Duodenal mucosa (tissue), 2 donors: ENCODE measurements around the gene GATA2.

ENCODE experiments used
- H3K27ac ChIP-seq: one replicate; pipeline ENCODE4 v1.7.0; 2013; ENCODE audit warnings: low read depth, low read length
- H3K27me3 ChIP-seq, 2 donors: one replicate each; pipeline ENCODE4 v1.7.0; 2013; ENCODE audit warnings: low read length in 2 of 2, control low read depth in 1 of 2; ENCODE audit not compliant: insufficient read depth in 2 of 2, control insufficient read depth in 1 of 2
- H3K36me3 ChIP-seq, 2 donors: one replicate each; pipeline ENCODE4 v1.7.0; 2013; ENCODE audit warnings: low read length in 2 of 2, control low read depth in 1 of 2; ENCODE audit not compliant: insufficient read depth in 2 of 2, control insufficient read depth in 1 of 2
- H3K4me1 ChIP-seq, 2 donors: one replicate each; pipeline ENCODE4 v1.7.0; 2013; ENCODE audit warnings: low read length in 2 of 2, control low read depth in 1 of 2; ENCODE audit not compliant: insufficient read depth in 2 of 2, control insufficient read depth in 1 of 2
- H3K4me3 ChIP-seq, 2 donors: one replicate each; pipeline ENCODE4 v1.7.0; 2013; ENCODE audit warnings: low read length in 2 of 2, low read depth in 1 of 2
- H3K9ac ChIP-seq, 2 donors: one replicate each; pipeline ENCODE4 v1.7.0; 2013; ENCODE audit warnings: low read length in 2 of 2, low read depth in 1 of 2
- H3K9me3 ChIP-seq, 2 donors: one replicate each; pipeline ENCODE4 v1.7.0; 2013; ENCODE audit warnings: low read length in 2 of 2, control low read depth in 1 of 2; ENCODE audit not compliant: control insufficient read depth in 1 of 2

Gene GATA2

DNA sequence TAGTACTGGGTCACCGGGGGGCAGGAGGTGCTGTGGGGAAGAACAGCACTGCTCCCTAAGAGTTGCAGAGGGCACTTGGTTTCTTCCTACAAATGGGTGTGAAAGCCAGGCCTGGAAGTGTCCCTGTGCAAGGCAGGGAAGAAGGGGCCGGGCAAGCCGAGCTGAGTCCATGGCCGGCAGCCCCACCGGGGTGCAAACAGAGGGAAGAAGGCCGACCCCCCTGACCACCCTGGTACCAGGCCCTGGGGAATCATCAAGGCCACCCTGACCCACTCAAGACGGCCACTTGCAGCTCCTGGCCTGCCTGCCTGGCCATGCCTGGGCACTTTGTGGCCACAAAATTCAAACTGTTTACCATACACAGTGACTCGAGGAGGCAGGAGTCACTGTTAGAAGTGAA lies 17.6 kb downstream of the GATA2 start:
- H3K27ac ChIP-seq = no peak overlapping the region
- no peaks in the 10 kb centered on the region for H3K9me3 ChIP-seq
- peaks cover 35% of the 10 kb centered on the region in 2 donors for H3K27me3 ChIP-seq
- H3K4me1 ChIP-seq = no peaks in the 10 kb centered on the region
- no peaks in the 10 kb centered on the region for H3K36me3 ChIP-seq
- H3K4me3 ChIP-seq = no peak overlapping the region
- no peak overlapping the region for H3K9ac ChIP-seq

DNA sequence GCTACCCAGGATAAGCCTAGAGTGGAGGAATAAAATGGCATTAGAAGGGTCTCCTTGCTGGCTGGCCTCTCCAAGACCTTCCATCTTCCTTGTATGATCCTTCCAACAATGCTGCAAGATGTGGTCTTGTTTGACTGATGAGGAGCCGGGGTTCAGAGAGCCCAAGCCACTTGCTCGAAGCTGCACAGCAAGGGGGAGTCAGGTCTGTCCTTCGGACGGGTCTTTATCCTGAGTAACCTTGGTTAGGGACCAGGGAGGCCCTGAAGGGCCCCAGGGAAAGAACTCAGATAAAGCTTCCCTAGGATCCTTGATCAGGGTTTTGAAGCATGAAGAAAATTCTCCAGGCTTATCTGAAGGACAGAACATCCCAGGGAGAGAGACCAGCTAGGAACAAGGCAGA lies 19.3 kb downstream of the GATA2 start:
- Histone ChIP-seq H3K9ac (no peak overlapping the region), H3K36me3 (no peaks in the 10 kb centered on the region), H3K9me3 (no peaks in the 10 kb centered on the region), H3K4me3 (no peak overlapping the region), H3K27me3 (peaks cover 26 to 30% of the 10 kb centered on the region in 2 donors), H3K27ac (no peak overlapping the region), H3K4me1 (no peaks in the 10 kb centered on the region)

DNA sequence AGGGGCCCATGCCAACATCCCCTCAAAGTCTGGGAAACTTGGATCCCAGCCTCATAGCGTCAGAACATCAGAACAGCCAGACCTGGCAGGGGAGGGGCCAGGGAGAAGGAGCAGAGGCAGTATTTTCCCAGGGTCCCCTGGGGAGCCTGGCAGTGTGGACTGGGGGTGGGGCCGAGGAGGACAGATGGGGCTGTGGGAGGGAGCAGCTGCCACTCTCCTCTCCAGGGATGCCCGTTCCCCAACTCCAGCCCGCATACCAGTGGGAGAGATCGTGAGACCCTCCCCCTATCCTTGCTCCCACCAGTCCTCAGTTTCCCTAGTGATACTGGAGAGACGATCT lies 19.9 kb downstream of the GATA2 start:
- Histone ChIP-seq H3K4me1 (no peaks in the 10 kb centered on the region), H3K36me3 (no peaks in the 10 kb centered on the region), H3K27ac (no peak overlapping the region), H3K4me3 (no peak overlapping the region), H3K9ac (no peak overlapping the region), H3K27me3 (peaks cover 22 to 24% of the 10 kb centered on the region in 2 donors), H3K9me3 (no peaks in the 10 kb centered on the region)

DNA sequence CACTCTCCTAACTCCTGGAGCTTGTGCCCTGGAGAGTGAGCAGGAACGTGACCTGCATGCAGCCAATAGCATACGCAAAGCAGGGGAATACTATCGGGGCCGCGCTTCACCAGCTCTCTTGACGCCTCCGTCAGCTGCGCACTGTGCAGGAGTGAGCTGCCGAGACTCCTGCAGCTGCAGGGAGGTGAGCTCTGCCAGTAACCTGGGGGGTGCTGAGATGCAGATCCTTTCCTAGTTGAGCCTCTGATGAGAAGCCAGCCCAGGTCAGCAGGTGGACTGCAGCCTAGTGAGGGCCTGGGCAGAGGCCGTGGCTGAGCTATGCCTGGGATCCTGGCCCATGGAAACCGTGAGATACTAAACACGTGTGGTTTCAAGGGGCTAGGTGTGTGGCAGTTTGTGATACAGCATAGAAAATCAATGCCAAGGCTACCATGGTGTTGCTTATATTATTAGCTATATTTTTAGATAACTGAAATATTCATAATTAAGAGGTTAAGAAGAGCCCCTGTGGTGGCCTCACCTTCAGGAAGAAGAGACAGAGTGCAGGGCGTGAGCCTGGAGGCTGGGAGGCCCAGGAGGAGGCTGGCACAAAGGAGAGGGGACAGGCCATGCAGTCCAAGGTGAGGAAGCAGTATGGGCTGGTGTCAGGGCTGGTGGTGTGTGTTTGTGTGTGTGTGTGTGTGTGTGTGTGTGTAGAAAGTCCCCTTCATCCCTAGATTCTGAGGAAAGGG lies 20.4 kb downstream of the GATA2 start:
- Histone ChIP-seq H3K9ac (no peak overlapping the region), H3K27me3 (peaks cover 17 to 23% of the 10 kb centered on the region in 2 donors), H3K9me3 (no peaks in the 10 kb centered on the region), H3K4me3 (no peak overlapping the region), H3K4me1 (no peaks in the 10 kb centered on the region), H3K27ac (no peak overlapping the region), H3K36me3 (no peaks in the 10 kb centered on the region)

DNA sequence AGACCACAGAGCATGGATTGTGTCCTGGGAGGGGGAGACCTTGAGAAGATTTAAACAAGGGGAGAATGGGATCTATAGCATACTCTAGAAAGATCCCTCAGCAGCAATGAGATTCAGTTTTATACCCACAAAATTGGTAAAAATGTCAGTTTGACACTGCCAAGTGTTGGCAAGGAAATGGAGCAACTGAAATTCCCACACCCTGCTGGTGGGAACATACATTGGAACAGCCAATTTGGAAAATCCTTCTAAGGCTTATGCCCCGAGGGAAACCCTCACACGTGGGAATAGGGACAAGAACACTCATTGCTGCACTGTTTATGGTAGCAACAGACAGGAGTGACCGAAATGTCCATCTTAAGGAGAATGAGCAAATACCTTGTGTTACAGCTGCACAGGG lies 21.3 kb downstream of the GATA2 start:
- no peak overlapping the region for H3K4me3 ChIP-seq
- no peaks in the 10 kb centered on the region for H3K4me1 ChIP-seq
- peaks cover 14% of the 10 kb centered on the region in 2 donors for H3K27me3 ChIP-seq
- no peaks in the 10 kb centered on the region for H3K9me3 ChIP-seq
- no peak overlapping the region for H3K9ac ChIP-seq
- H3K36me3 ChIP-seq = no peaks in the 10 kb centered on the region
- no peak overlapping the region for H3K27ac ChIP-seq

DNA sequence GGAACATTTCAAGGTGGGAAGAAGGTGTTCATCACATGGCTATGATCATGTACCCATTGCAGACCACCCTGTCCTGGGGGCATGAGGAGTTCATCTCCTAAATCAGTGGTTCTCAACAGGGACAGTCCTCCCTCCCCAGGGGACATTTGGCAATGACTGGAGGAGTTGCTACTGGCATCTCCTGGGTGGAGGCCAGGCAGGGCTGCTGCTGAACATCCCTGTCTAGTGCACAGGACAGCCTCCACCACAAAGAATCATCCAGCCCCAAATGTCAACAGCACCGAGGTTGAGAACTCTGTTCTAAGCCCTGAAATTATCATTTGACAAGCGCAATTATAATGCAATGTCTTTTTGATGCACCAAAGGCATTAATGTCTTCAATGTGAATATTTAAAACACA lies 21.9 kb downstream of the GATA2 start:
- H3K4me1 ChIP-seq = no peaks in the 10 kb centered on the region
- H3K27me3 ChIP-seq = peaks cover 14% of the 10 kb centered on the region in 2 donors

DNA sequence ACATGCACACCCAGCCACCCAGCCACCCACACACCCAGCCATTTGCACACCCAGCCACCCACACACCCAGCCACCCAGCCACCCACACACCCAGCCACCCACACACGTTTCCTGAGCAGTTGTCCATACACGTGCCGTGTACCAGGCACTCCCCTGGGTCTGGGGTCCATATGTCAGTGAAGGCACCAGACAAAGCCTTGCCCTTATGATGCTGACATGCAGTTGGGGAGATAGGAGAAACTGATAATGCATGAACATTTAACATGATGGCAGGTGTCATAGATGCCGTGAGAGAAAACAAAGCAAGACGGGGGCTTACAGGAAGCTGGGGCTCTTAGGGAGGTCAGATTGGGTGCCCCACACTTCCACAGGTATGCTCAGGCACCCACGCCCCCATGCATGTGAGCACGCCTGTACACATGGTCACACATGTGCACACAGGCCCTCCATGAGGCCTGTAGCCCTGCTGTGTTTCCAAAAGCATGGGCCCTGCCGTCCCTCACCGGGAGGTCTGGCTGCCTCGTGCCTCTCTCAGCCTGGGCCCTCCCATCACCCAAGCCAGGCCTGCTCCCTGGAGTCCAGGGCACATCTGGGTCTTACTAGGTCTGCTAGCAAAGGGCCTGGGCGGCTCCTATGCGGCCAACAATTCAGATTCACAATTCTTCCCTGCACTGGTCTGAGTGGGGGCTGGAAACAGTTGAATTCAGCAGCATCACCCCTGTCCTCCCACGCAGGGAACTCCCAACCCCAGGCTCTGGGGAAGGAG lies 22.7 kb downstream of the GATA2 start:
- Histone ChIP-seq H3K9ac (no peak overlapping the region), H3K27me3 (peaks cover 15 to 16% of the 10 kb centered on the region in 2 donors), H3K4me1 (no peaks in the 10 kb centered on the region), H3K9me3 (no peaks in the 10 kb centered on the region), H3K27ac (no peak overlapping the region), H3K36me3 (no peaks in the 10 kb centered on the region), H3K4me3 (no peak overlapping the region)

More for the DNA sequence above, 21.9 kb downstream of the GATA2 start:
- no peaks in the 10 kb centered on the region for H3K9me3 ChIP-seq
- no peak overlapping the region for H3K9ac ChIP-seq
- H3K36me3 ChIP-seq = no peaks in the 10 kb centered on the region
- H3K27ac ChIP-seq = no peak overlapping the region
- no peak overlapping the region for H3K4me3 ChIP-seq

DNA sequence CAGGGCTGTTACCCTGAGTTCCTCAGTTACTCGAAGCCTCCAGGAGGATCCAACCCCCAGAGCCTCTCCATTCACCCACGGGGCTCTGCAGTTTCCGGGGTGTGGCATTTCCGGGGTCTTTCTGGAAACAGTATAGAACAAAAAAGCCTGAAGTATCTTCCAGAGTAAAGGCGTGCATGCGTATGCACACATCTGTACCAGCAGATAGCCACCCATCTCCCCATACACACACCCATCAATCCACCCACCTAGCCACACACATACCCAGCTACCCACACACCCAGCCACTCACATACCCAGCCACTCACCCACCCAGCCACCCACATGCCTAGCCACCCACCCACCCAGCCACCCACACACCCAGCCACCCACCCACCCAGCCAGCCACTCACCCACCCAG lies 23.4 kb downstream of the GATA2 start:
- H3K9me3 ChIP-seq = no peaks in the 10 kb centered on the region
- H3K4me1 ChIP-seq = no peaks in the 10 kb centered on the region
- H3K27ac ChIP-seq = no peak overlapping the region
- no peak overlapping the region for H3K9ac ChIP-seq
- H3K27me3 ChIP-seq = peaks cover 16 to 17% of the 10 kb centered on the region in 2 donors
- no peaks in the 10 kb centered on the region for H3K36me3 ChIP-seq
- no peak overlapping the region for H3K4me3 ChIP-seq

DNA sequence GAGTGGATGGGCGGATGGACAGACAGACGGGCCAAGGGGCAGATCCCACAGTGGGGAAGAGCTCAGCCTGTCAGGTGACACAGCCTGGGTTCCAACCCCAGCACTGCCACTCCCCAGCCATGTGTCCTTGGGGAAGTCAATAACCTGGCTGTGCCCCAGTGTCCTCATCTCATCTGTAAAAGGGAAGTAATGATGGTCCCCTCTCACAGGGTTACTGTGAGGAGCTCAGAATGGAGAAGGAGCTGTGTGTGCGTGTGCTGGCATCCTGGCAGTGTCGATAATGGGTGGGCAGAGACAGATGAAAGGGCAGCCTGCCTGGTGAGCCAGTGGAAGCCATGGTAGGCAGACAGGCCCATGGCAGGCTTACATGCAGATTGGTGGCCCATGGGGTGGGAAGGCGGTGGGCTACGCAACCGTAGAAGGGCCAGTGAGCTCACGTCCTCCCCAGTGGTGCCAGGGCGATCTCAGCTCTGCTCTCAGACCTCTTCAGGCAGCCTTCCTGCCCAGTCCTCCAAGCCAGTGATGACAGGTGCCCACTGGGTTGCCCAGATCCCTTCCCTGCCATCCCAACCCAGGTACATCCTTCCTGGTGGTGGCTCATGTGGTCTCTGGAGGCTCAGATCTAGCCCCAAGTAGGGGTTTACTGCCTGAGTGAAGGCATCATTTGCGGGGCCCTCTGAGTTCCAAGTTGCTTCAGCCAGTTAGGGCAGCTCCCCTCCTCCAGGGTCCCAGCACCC lies 24.0 kb downstream of the GATA2 start:
- H3K4me1 ChIP-seq = no peaks in the 10 kb centered on the region
- no peaks in the 10 kb centered on the region for H3K36me3 ChIP-seq
- no peak overlapping the region for H3K27ac ChIP-seq
- H3K4me3 ChIP-seq = no peak overlapping the region
- no peak overlapping the region for H3K9ac ChIP-seq
- peaks cover 14 to 15% of the 10 kb centered on the region in 2 donors for H3K27me3 ChIP-seq
- H3K9me3 ChIP-seq = no peaks in the 10 kb centered on the region

DNA sequence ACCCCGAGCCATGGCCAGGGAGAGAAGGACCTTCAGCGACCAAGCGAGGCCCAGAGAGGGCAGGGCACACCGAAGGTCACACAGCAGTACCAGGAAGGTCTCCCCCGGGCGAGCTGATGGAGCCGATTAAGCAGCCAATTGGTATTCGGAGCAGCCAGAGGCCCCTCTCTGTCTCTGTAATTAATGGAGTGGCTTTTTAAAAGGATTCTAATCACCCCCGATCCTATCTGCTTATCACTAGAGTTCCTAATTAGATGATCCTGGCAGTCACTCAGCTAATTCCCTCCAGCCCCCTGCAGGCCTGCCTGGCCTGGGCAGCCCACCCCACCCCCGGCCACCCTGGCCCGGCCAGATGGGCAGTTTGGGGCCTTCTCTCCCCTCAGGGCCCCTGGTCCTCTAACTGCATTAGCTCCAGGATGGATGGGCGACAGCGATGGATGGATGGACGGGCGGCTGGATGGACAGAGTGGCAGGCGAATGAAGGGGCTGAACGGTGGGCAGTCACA lies 24.7 kb downstream of the GATA2 start:
- H3K36me3 ChIP-seq = no peaks in the 10 kb centered on the region
- H3K27ac ChIP-seq = no peak overlapping the region
- peaks cover 9 to 14% of the 10 kb centered on the region in 2 donors for H3K27me3 ChIP-seq
- no peaks in the 10 kb centered on the region for H3K4me1 ChIP-seq
- H3K4me3 ChIP-seq = no peak overlapping the region
- H3K9ac ChIP-seq = no peak overlapping the region
- no peaks in the 10 kb centered on the region for H3K9me3 ChIP-seq
